ENCODE measurements around the gene TRIB2.

GRCh38 chr2:12761104-12761503 lies 44.4 kb downstream of the TRIB2 start:
- TF ChIP-seq POLR2A (IDR thresholded peaks at IDR 0.05; ENCODE audit: low read depth, low read length) (no peak), POLR2AphosphoS5 (IDR thresholded peaks at IDR 0.05; ENCODE audit: low read depth, low read length) (no peak), TAF1 (IDR thresholded peaks at IDR 0.05; ENCODE audit: borderline replicate concordance, low read depth, low read length) (no peak)

Data from GM12892 (cell line).